Left lobe of liver (tissue), 2 donors: ENCODE measurements around the gene PRPF6. TPM values are rescaled to one million over a fixed set of nuclear protein-coding genes. Genes with fewer than 3 reads are reported as not detected.

ENCODE experiments used
- ATAC-seq: fragments of 200-7000 bp; cut with Tn5 transposase; one replicate; pipeline ENCODE4 v1.9.1; 2020; ENCODE audit warnings: mild to moderate bottlenecking, moderate library complexity
- DNase-seq: peaks from one replicate; pipeline ENCODE4 v3.0.0-alpha.2; 2020; ENCODE audit warnings: low spot score
- total RNA-seq: library from RNA; stranded (reverse); gene quantifications from one replicate; pipeline ENCODE4 v1.2.1, GENCODE V29; 2021
- donor health status: DM: no; HTN: no; CAD: no; lungs with moderate emphysema.
- donor health status: DM: no; HTN: yes; CAD: no.

Gene PRPF6
- total RNA-seq, 1 donor from 2014 or later = 24.2 TPM

DNA sequence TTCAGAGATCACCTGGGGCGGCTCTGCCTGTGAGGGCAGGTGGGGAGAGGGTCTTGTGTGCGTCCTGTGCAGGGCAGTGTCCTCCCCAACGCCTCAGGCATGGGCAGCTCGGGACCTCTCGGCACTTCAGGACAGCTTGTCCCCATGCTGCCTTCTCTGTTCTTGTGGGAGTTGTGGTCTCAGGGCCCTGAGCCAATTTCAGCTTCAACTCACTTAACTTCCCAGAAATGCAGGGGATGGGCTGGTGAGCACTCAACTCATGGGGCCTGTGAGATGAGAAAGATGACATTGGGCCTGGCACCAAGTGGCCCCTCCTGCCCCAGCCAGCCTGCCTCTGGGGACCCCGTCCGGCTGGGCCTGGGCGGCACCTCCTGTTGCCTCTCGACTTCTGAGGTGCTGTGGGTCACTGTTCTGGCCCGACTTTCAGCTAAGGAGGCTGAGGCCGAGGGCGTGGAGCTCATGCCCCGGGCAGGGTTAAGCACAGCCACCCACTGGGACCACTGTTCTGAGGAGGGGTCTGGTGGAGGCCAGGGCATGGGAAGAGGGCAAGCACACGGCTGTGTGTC lies 91.6 kb downstream of the PRPF6 start:
- ATAC-seq (no peak), DNase-seq (no peak)

DNA sequence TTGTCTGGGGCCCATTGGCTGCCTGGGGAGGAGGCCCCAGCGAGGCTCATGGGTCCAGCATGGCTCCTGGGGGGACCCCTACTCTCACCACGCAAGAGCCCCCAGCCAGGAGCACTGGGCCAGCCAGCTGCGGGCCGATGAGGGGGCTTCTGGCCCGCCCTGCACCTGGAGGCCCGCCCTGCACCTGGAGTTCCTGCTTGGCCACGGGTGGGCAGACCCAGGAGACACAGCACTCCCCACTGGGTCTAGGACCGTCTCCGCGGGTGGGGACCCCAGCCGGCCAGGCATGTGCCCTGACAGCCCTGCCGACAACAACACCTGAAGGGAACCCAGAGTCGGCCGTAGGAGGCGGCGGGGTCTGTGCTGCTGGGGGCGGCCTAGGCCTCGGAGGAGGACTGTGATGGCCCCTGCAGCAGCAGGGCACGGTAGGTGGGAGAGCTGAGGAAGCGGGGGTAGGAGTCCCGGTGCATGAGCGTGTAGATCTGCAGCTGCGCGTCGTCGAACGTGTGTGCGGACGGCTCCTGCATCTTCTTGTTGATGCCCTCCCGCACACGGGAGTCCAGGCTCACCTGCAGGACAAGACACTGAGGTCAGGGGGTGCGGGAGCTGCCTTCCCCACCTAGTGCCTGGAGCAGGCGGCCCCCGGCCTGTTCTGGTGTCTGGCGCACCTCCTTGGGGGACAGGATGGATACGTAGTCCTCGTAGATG lies 92.7 kb downstream of the PRPF6 start:
- no peak for DNase-seq
- ATAC-seq = no peak

DNA sequence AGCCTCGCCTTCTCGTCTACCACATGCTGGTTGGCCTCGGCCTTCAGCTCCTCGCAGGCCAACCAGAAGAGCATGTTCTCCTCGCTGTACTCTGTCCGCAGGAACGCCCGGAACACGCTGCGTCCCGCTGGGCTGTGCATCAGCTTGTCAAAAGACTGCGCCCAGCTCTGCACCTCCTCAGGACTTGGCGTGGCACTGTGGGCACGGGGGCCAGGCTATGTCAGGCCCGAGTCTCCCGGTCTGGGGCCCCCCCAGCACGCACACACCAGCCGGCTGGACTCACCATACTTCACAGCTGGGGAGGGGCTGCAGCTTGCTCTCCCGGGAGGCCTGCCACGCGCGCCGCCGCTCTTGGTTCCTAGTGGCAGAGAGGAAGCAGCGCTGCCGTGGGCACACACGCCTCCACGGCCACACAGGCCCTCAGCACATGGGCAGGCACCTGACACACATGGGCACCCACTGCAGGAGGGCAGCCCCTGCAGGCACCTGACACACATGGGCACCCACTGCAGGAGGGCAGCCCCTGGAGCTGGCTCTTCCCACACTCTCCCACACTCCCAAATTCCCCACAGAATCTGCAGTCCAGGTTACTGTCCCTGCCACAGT lies 93.4 kb downstream of the PRPF6 start:
- no peak for DNase-seq
- ATAC-seq = no peak

DNA sequence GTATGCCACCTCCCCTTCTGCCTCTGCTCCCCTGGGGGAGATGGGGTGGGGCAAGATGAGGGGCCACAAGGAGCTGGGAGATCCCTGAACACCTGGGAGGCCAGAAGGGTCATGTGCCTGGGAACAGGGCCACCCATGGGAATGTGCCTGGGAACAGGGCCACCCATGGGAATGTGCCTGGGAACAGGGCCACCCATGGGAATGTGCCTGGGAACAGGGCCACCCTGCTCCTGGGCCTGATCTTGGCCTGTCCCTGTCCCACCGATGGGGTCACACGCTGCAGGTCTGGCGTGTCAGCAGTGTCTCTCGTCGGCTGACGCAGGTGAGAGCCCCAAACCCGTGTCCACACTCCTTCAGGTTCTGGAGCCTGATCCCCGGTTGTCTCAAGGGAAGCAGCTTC lies 94.0 kb downstream of the PRPF6 start:
- DNase-seq (no peak), ATAC-seq (peak; percentile 5)

DNA sequence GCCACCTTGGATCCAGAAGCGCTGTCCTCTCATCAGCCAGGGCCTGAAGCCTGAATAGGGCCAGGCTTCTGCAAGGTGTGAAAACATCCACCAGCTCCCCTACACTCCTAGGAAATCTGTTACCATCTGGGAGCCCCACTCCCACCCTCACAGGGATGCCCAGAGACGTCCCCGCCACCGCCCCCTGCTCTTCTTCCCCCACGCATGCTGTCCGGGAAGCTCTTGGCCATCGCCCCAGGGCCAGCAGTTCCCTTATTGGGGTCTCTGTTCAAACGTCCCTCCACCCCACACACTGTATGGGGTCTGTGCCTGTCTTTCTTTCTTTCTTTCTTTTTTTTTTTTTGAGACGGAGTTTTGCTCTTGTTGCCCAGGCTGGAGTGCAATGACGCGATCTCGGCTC lies 94.6 kb downstream of the PRPF6 start:
- DNase-seq = no peak
- no peak for ATAC-seq

DNA sequence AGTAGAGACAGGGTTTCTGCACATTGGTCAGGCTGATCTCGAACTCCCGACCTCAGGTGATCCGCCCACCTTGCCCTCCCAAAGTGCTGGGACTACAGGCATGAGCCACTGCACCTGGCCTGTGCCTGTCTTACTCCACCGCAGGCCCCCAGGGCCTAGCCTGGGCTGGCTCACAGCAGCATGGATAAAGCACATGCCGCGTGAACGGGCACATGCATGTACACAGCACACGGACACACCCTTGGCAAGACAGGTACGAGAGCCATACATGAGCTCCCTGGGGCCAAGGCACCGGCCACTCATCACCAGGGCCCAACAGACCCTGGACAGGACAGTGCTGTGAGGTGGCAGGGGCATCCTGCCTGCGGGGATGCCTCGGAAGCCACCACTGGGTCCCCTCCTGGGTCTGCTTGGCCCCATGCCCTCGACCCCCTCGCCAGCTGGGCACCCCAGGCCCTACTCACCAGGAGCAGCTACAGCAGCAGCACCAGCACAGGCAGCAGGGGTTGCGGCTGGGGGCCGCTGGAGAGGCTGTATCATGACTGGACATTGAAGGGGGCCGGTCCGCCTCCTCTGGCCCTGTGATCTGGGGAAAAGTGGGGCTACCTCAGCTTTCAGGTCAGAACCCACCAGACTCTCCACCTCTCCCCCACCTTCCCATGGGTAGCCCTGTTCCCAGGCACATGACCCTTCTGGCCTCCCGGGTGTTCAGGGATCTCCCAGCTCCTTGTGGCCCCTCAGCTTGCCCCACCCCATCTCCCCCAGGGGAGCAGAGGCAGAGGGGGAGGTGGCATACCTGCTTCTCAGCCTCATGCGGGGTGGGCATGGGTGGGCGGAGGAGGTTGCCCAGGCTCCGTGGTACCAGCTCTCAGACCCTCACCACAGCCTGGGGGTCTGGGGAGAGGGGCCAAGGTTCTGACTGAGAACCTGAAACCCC lies 95.4 kb downstream of the PRPF6 start:
- DNase-seq (no peak), ATAC-seq (no peak)

DNA sequence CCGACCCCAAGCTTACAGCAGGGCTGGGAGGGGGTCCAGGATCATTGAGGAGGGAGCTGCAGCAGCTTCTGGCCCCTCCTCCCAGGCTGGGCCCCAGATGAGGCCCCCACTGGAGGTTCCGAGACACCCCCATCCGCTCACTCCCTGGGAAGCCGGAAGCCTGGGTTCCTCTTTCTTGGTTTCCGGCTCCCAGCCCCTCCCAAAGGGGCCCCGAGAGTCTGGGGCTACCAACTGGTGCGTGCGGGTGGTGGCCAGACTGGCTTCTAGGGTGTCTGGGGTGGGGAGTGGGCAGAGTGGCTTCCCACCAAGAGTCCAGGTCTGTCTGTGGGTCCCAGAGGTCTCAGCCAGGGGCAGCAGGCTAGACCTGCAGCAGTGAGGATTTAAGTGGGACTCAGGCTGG lies 96.2 kb downstream of the PRPF6 start:
- no peak for ATAC-seq
- DNase-seq = no peak

DNA sequence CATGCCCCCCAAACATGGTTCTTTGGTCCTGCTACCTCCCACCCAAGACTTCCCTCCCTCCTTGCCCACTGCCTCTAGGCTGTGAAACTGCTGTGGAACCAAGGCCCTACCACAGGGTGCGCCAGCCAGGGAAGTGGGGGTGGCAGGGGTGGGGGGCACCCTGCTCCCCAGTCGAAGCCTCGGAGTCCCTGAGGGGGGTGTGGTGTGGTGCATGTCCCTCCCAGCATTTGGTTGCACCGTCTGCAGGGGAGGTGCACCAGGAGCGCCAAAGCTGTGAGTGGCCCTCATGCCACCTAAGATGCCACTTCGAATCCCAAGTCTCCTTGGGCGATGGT lies 96.6 kb downstream of the PRPF6 start:
- no peak for DNase-seq
- ATAC-seq = no peak

DNA sequence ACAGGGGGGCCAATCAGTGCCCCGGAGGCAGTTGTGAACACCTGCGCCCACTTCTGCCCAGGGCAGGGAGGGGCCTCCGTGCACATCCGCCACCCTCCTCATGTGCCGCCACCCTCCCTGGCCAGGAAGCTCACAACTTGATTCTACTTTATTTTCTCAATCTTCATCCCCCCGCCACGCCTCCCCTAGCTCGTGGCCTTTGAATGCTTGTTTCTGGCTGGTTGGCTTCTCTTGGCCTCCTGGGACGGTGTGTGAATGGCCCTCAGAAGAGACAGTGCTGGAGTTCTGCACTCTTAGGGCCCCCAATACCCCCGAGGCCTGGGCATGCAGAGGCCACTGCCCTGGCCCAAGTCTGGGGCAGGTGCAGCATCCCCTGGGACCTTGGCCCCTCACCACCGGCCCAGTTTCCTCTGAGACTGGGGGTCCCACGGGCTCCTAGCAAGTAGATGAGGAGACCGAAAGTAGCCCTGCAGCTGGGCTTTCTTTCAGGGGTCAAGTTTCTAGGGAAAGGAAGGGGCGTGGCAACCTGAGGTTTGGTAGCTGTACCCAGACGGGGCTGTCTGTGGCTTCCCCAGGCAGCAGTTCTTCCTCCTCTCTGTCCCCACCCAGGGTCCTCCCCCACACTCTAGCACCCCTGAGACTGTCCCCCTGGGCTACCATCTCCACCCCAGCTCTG lies 97.1 kb downstream of the PRPF6 start:
- DNase-seq = no peak
- no peak for ATAC-seq

DNA sequence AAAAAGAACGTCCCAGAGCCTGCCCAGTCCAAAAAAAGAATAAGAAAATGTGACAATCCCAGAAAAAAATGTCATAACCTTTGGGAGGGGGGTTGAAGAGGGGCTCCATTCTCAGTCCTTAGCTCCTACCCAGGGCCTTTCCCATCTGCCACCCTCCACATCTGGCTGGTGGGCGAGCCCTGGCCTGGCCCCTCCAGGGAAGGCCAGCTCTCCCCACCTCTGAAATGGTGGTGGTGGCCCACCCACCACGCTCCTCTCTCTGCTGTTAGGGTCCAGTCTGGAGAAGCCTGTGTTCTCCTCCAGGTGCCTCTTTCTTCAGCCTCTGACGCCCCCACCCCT lies 98.0 kb downstream of the PRPF6 start:
- DNase-seq (no peak), ATAC-seq (no peak)

DNA sequence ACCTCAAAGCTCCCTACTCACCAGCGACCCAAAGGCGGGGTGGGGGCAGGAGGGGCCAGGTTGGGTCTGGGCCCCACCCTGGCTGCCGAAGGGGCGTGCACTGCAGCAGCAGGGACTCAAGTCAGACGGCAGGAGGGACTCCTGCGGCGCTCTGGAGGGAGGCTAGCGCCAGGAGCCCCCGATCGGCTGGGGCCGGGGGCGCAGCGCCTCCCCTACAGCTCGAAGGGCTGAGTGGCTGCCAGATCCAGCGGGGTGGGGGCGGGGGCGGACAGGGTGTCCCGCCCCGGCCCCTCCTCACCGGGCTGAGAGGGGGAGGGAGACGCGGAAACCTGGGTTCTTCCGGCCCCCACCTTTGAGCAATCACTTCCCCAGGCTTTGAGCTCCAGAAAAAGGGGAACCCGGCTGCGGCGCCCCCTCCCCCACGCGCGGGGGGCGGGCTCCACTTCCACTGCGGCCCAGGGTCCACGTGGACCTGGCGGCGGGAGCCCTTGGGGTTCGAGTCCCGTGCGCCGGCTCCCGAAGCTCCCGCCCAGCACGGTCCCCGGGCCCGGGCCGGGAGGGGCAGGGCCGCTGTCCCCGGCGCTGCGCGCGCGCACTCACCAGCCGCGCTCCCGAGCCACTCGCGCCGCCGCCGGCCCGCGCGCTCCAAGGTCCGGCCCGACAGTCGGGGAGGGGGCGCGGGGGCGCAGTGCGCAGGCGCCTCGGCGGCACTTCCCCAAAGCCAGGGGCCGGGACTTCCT lies 98.5 kb downstream of the PRPF6 start, which contains the start of gene RGS19:
TSS of gene RGS19 (minus strand) at position 246 of the 740 bp plus-strand sequence. CDS start 2,632 bp downstream, outside the sequence.
- DNase-seq = peak; percentile 72

DNA sequence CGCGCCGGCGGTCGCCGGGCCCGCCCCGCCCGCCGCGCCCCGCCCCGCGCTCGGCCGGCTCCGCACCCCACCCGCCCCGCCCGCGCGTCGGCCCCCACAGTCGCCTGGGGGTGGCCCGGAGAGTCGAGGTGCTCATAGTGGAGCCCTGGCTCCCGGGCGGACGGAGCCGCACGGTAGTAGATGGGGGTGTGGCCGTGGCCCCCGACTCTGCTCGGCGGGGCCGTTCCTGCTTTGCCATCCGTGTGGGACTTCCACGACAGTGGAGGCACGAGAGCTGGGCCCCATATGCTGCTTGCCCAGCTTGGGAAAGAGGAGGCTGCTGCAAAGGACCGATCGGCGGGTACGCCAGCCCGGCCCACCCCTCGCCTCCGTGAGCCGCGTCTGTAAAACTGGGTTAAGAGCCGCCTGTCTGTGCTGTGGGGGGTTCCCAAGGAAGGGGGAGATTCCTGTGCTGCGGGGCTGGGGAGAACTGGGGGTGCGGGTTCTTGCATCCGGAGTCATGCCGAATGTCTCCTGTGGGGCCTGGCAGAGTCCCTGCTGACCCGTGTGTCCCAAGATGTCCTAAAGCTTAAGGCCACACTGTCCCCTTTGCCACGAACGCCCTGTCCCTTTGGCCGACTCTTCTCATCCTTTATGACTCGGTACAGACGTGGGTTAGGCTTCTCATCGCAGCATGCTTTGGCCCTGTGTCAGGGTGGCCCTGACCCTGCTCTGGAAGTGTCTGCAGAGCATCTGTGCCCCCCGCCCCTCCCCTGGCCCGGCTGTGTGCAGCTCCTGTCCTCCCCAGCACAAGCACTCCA lies 99.3 kb downstream of the PRPF6 start, which contains the start of gene OPRL1:
TSS of gene OPRL1 (plus strand) at position 70 of the 800 bp plus-strand sequence. CDS start 12,639 bp downstream, outside the sequence.
- no peak for ATAC-seq

More for the DNA sequence above, 98.5 kb downstream of the PRPF6 start, which contains the start of gene RGS19:
- peak; percentile 66 for ATAC-seq

DNA sequence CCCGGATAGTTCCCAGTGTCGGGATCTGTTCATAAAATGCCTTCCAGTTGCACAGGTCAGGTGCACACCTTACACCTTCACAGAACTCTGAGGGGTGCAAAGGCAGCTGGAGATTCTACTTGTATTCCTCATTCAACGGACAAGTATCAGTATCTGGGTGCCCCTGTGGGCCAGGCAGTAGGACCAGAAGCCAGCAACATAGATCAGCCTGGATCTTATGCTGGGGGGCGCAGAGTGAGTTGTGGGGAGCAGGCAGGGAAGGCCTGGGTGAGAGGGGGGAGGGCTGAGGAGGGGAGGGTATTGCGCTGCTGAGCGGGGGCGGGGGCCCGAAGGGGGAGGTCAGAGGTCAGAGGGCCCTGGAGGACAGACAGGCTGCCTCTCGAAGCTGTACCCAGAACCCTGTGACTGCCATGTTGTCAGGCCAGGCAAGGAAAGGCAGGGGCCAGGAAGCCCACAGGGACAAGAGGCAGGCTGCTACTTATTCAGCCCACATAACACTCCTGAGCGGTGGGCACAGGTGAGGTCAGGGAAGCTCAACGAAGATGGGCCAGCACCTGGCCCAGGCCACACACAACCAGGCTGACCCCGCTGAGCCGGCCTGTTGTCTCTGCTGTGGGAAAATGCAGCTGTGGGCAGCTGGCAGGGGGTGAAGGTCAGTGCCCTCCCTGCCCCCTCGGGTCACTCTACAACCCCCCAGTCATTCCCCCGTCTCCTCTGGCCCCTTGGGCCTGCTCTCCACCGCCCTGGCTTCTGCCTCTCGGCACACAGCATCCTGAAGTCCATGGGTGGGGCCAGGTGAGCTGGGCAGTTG lies 100.1 kb downstream of the PRPF6 start:
- ATAC-seq (no peak), DNase-seq (no peak)

More for the DNA sequence above, 99.3 kb downstream of the PRPF6 start, which contains the start of gene OPRL1:
- no peak for DNase-seq

DNA sequence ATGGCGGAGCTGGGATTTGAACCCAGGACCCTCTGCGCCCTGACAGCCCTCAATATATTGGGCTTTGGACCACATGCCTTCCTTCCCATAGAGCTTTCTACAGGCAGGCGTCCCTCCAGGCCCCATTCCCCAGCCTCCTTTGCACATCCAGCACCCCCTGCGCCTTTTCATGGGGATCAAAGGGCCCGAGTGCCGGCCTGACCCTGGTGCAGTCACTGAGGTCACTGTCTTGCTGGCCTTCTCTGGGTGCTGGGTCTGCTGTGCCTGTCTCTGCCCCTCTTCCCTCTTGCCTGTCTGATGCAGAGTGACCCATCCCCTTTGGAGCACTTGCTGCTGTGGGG lies 100.7 kb downstream of the PRPF6 start:
- DNase-seq (no peak), ATAC-seq (no peak)

DNA sequence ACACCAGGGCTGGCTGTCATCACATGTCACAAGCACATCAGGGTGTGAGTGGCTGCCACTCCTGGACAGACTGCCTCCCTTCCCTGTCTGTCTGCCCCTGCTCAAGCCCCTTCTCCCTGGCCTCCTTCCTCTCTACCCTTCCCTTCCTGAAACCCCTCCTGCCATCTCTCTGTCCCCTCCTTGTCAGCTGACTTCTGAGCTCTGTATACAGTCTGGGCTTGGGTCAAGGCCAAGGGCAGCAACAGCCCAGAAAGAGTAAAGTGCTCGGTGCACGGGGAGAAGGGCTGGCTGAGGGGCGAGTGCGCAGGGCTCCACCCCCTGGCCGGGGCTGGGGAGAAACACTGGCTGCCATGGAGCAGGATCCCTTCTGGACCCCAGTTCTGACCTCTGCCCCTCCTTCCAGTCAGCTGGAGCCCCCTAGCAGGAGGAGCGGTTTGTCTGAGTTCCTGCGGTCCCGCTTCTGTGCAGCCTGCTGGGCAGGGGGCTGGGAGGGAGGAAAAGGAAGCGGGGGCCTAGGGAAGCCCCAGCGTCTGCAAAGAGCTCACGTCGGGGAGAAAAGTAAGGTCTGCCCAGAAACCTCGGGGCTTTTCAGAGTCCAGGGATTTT lies 101.3 kb downstream of the PRPF6 start:
- no peak for ATAC-seq

More for the DNA sequence above, 101.3 kb downstream of the PRPF6 start:
- DNase-seq = no peak
